Small intestine (tissue), 7 donors: ENCODE measurements around the gene CLASP1. TPM values are rescaled to one million over a fixed set of nuclear protein-coding genes. Genes with fewer than 3 reads are reported as not detected.
A peak's percentile ranks its signal among the peaks of the same experiment; 100 is the strongest.

ENCODE experiments used
- DNase-seq, 2 donors: peaks; one replicate each; pipeline versions ENCODE4 v3.0.0 to v3.0.0-alpha.2; 2013
- FAIRE-seq: peaks from 2 replicates; lab custom pipeline; 2012; peaks lifted over from hg19 to GRCh38; lab: Jason Lieb, UNC
- H3K27ac ChIP-seq, 3 donors: one replicate each; pipeline ENCODE4 v1.5.1; 2013; ENCODE audit warnings: low read length in 2 of 3, mild to moderate bottlenecking in 2 of 3, control low read depth in 1 of 3, inconsistent platforms in 1 of 3, low read depth in 1 of 3, moderate library complexity in 1 of 3
- H3K27me3 ChIP-seq, 3 donors: one replicate each; pipeline ENCODE4 v1.6.1; 2013; ENCODE audit warnings: low read length in 3 of 3, inconsistent platforms in 1 of 3; ENCODE audit not compliant: control insufficient read depth in 3 of 3, insufficient read depth in 3 of 3
- H3K36me3 ChIP-seq, 3 donors: one replicate each; pipeline ENCODE4 v1.6.1; 2013; ENCODE audit warnings: low read length in 3 of 3, inconsistent platforms in 1 of 3, low read depth in 1 of 3, mild to moderate bottlenecking in 1 of 3, moderate library complexity in 1 of 3; ENCODE audit not compliant: control insufficient read depth in 3 of 3, insufficient read depth in 2 of 3
- H3K4me1 ChIP-seq, 3 donors: one replicate each; pipeline ENCODE4 v1.6.1; 2013; ENCODE audit warnings: low read length in 2 of 3, inconsistent platforms in 1 of 3, low read depth in 1 of 3, mild to moderate bottlenecking in 1 of 3, moderate library complexity in 1 of 3; ENCODE audit not compliant: control insufficient read depth in 3 of 3, insufficient read depth in 2 of 3
- H3K4me3 ChIP-seq, 3 donors: one replicate each; pipeline ENCODE4 v1.5.1; 2013; ENCODE audit warnings: low read length in 3 of 3, control low read depth in 1 of 3, inconsistent platforms in 1 of 3, low read depth in 1 of 3, mild to moderate bottlenecking in 1 of 3, moderate library complexity in 1 of 3
- H3K9me3 ChIP-seq, 2 donors: one replicate each; pipeline ENCODE4 v1.6.1; 2013; ENCODE audit warnings: low read depth in 1 of 2, low read length in 1 of 2; ENCODE audit not compliant: control insufficient read depth in 2 of 2, insufficient read depth in 1 of 2
- WGBS, 3 donors: extraction: QIAGEN DNeasy Blood & Tissue Kit; methylation state at CpG; one replicate each; pipeline ENCODE4 v1.1.7; 2013; 5-methylcytosine and 5-hydroxymethylcytosine counted together
- polyA plus RNA-seq, 4 donors: library from polyadenylated mRNA; stranded (reverse) in 3 of 4; unstranded in 1 of 4; fragments of 200-250 nt in 3 of 4; fragments of 120-200 nt in 1 of 4; gene quantifications; one replicate each; pipeline versions ENCODE4 v1.2.1 to v1.2.3, GENCODE V29; 2013
- donor health status: healthy with polysubstance abuse.
- donor health status: control.
- donor health status: control.
- donor health status: Bipolar disorder and iron deficiency.
- donor health status: healthy.

The CLASP1 gene
- polyA plus RNA-seq, 4 donors: 3.5 to 24.1 (median 8.6) TPM

DNA sequence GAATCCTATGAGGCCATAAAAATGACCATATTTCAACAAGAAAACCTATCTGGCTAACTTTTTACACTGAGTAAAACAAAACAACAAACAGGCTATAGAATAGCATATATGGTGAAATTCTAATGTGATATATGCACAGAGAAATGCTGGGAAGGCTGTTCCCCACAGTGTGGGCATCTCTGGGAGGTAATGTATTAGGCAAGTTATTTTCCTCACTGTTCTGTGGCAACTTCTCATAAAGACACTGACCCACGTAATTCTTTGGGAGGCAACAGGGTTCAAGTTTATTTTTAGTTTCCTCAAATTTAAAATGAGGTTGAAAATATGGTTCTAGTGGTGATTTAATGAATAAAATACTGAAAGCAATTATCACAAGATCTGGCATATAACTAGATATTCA lies 71.9 kb downstream of the CLASP1 start:
- DNase-seq: no peak
- FAIRE-seq: no peak
- 81 to 85% (median 83%) methylated on average over 1 of the region's 1 CpG for WGBS, 3 donors
- no peaks in the 10 kb centered on the region for H3K36me3 ChIP-seq
- H3K27ac ChIP-seq: no peak overlapping the region
- no peaks in the 10 kb centered on the region for H3K9me3 ChIP-seq
- peaks cover 0 to 2% (median 0%) of the 10 kb centered on the region in 3 donors for H3K4me1 ChIP-seq
- no peaks in the 10 kb centered on the region for H3K27me3 ChIP-seq
- no peak overlapping the region for H3K4me3 ChIP-seq

DNA sequence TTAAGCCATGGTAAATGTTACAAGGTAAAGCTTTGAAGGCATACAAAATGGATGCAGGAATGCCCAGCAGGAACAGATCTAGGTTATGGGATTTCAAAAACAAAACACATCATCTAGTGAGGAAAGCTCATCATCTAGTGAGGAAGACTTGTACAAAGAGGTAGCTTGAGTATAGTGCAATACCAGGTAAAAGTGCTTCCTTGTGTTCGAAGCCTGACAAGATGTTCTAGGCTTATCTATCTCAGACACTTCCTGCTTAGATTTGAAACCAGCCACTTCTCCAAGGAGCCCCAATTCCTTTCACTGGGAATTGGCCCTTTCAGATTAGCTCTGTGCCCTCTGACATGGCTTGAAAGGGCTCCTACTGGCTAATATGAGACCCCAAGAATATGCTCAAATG lies 73.0 kb downstream of the CLASP1 start:
- 17 to 60% (median 47%) methylated on average over 1 of the region's 1 CpG for WGBS, 3 donors
- Histone ChIP-seq H3K4me1 (peaks cover 0 to 2% (median 0%) of the 10 kb centered on the region in 3 donors), H3K4me3 (no peak overlapping the region), H3K9me3 (no peaks in the 10 kb centered on the region), H3K36me3 (no peaks in the 10 kb centered on the region), H3K27ac (no peak overlapping the region), H3K27me3 (no peaks in the 10 kb centered on the region)
- peak in 1 of 2 donors; percentile 21 for DNase-seq
- FAIRE-seq: no peak

DNA sequence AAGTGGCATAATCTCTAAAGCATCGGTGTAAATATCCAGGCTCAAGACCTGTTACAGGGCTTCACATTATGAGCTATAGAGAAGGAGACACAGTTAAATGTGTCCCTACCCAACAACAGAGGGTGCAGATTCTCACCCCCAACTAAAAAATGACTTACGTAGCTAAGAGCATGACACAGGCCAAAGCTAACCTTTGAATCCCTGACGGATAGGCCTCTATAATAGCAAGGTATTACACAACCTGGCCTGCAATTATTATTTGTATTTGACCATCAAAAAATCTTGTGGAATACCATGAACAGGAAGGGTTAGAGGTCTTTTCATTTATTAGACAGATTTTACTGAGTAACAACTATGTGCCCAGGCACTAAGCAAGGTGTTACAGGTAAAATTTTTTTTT lies 73.5 kb downstream of the CLASP1 start:
- FAIRE-seq: no peak
- 88 to 95% (median 93%) methylated on average over 3 of the region's 3 CpGs for WGBS, 3 donors

DNA sequence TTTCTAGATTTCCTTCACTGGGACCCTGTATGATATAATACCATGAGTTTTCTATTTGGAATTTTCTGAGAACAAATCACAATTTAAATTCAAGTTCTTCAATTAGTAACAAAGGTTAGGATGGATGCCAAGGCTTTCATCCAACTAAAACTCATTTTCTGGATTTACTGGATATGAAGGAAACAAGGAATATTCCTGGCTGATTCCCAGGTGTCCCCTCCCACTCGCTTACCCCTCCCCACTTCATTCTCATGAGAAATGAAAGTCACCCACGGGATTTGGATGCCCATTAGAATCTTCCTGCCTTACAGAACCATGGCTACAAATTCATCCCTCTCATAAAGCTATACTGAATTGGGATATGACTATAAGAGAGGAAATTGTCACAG lies 78.6 kb downstream of the CLASP1 start:
- H3K4me1 ChIP-seq: no peaks in the 10 kb centered on the region
- WGBS, 3 donors: 62 to 86% (median 79%) methylated on average over 2 of the region's 2 CpGs
- FAIRE-seq: no peak
- H3K36me3 ChIP-seq: no peaks in the 10 kb centered on the region
- no peak for DNase-seq
- H3K27ac ChIP-seq: no peak overlapping the region
- H3K27me3 ChIP-seq: no peaks in the 10 kb centered on the region
- H3K9me3 ChIP-seq: no peaks in the 10 kb centered on the region
- no peak overlapping the region for H3K4me3 ChIP-seq

More for the DNA sequence above, 73.5 kb downstream of the CLASP1 start:
- Histone ChIP-seq H3K27me3 (no peaks in the 10 kb centered on the region), H3K4me1 (peaks cover 0 to 2% (median 0%) of the 10 kb centered on the region in 3 donors), H3K36me3 (no peaks in the 10 kb centered on the region), H3K9me3 (no peaks in the 10 kb centered on the region), H3K27ac (no peak overlapping the region), H3K4me3 (no peak overlapping the region)
- no peak for DNase-seq

DNA sequence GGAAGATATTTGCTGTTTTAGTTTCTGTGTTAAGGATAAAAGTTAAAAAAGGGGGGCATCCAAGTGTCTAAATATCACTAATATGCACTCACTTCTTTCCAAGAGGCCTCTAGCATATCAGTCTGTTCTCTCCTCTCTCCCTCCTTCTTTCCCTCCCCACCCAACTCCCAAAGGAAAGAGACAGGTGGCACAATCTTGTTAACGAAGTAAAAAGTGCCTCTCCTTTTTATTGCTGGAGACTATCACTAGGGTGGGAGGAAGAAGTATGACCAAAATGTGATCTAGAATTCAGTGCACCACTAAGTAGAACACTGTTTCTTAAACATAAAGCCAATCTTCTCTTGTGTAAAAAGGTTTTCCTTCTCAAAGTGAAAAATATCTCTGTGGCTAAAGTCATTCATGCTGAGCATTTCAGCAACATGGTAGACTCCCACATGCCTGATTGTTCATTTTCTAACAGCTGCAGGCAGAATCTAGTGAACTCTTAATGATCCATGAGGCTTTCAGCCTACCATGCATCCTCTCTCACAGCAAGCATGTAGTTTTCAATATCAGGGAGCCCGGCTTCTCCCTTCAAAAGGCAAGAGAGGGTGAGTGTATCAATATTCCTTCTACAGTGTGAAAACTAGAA lies 79.1 kb downstream of the CLASP1 start:
- Histone ChIP-seq H3K9me3 (no peaks in the 10 kb centered on the region), H3K4me1 (peaks cover 0 to 5% (median 0%) of the 10 kb centered on the region in 3 donors), H3K27me3 (no peaks in the 10 kb centered on the region), H3K36me3 (no peaks in the 10 kb centered on the region), H3K4me3 (no peak overlapping the region), H3K27ac (no peak overlapping the region)
- DNase-seq (no peak), FAIRE-seq (no peak)
- WGBS, 3 donors: 63 to 80% (median 72%) methylated on average over 2 of the region's 2 CpGs

DNA sequence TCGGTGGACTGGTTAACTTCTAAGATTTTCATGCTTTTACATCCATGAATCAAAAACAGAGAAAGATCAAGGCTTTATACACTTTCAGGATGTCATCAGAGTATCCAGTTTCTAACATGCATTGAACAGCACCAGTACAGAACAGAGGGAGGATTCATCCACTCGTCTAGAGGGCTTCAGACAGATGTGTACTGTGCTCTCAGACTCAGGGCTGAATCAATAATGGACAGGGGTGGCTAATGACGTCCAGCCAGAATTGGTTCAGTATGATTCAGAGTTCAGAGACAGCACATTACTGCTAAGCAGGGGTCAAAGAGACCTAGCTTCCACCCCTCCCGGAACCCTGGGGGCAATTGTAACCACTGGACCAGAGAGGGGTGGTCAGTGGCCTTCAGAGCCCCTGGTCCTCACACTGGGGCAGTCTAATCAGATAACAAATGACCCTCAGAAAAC lies 81.3 kb downstream of the CLASP1 start:
- 63 to 66% (median 65%) methylated on average over 4 of the region's 4 CpGs for WGBS, 3 donors
- Histone ChIP-seq H3K9me3 (peaks cover 0 to 10% of the 10 kb centered on the region in 2 donors), H3K36me3 (no peaks in the 10 kb centered on the region), H3K27ac (no peak overlapping the region), H3K27me3 (no peaks in the 10 kb centered on the region), H3K4me3 (no peak overlapping the region), H3K4me1 (peaks cover 0 to 8% (median 0%) of the 10 kb centered on the region in 3 donors)
- no peak for DNase-seq
- FAIRE-seq: no peak

DNA sequence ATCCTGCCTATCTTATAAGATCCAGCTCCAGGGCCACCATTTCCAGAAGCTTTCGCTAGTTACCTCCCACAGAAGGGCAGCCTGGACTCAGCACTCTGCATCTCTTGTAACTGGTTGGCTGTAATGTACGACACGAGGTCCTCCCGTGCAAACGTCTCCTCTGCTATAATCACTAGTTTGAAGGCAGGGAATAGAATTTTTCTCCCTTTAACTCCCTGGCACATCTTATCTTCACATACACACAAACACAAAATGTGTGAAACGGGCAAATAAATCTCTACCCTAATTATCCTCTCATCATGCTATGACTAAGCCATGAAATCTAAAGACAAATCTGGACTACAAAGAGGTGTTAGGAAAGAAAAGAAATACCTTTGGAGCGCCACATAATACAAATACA lies 81.8 kb downstream of the CLASP1 start:
- H3K27ac ChIP-seq: no peak overlapping the region
- peaks cover 0 to 8% (median 0%) of the 10 kb centered on the region in 3 donors for H3K4me1 ChIP-seq
- DNase-seq (no peak), FAIRE-seq (no peak)
- no peaks in the 10 kb centered on the region for H3K36me3 ChIP-seq
- peaks cover 0 to 10% of the 10 kb centered on the region in 2 donors for H3K9me3 ChIP-seq
- no peaks in the 10 kb centered on the region for H3K27me3 ChIP-seq
- 82 to 93% (median 84%) methylated on average over 7 of the region's 7 CpGs for WGBS, 3 donors
- no peak overlapping the region for H3K4me3 ChIP-seq

DNA sequence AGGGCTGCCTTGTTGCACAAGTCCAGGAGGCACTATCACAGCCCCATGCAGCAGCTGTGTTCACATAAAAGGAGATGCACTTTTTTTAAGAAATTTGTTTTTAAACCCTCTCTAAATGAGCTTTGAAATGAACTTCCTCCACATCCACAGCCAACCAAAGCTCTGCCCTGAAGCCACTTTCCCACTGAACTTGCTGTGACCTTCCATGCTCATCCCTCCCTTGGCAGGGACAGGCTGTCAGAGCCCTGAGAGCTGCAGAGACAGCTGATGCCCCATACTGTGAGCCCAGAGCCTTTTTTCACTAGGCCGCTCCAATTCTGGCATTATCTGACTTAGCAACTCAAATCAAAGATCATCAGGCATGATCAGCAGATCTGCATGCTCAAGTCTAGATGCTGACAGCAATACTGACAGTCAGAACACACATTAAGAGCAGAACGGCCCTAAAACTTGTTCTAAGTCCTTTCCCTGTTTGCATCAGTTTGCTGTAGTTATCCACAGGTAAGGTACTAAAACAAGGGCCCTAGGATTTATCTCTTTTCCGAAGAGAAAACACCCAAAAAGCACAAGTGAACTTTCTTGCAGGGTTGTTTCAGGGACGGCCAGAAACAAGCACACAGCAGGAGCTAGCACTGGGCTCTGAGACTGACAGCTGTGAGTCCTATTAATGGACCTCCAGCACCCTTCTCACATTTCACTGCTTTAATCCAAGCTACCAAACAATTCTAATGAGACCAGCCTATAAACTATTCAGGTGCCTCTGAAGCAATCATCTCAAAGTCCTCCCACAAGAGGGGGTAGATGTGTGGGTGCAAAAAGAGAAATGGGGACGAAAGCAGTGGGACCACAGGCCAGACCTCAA lies 83.6 kb downstream of the CLASP1 start:
- peaks cover 0 to 10% of the 10 kb centered on the region in 2 donors for H3K9me3 ChIP-seq
- no peaks in the 10 kb centered on the region for H3K27me3 ChIP-seq
- no peaks in the 10 kb centered on the region for H3K36me3 ChIP-seq
- 81 to 85% (median 84%) methylated on average over 5 of the region's 5 CpGs for WGBS, 3 donors
- no peak overlapping the region for H3K27ac ChIP-seq
- H3K4me3 ChIP-seq: no peak overlapping the region
- DNase-seq (no peak), FAIRE-seq (no peak)
- peaks cover 0 to 8% (median 0%) of the 10 kb centered on the region in 3 donors for H3K4me1 ChIP-seq
